WERI-Rb-1 (cell line): ENCODE data around the gene USP31.

Experiments
- DNase-seq: peaks from one replicate; pipeline ENCODE4 v3.0.0-alpha.2; 2020
- H3K27ac ChIP-seq: fragments of 250-450 bp; sonication (Bioruptor Pico); 2 replicates; pipeline ENCODE4 v1.5.1; 2020; ENCODE audit warnings: mild to moderate bottlenecking, moderate library complexity
- H3K27me3 ChIP-seq: fragments of 250-450 bp; sonication (Bioruptor Pico); 2 replicates; pipeline ENCODE4 v1.5.1; 2021; ENCODE audit warnings: mild to moderate bottlenecking, low read depth, moderate library complexity; ENCODE audit not compliant: insufficient read depth, severe bottlenecking
- H3K36me3 ChIP-seq: fragments of 250-450 bp; sonication (Bioruptor Pico); 2 replicates; pipeline ENCODE4 v1.5.1; 2020; ENCODE audit warnings: mild to moderate bottlenecking, moderate library complexity
- H3K4me3 ChIP-seq: 2 replicates; pipeline ENCODE4 v1.5.1; 2011; ENCODE audit warnings: low read depth, mild to moderate bottlenecking, control low read depth, low read length
- H3K9me3 ChIP-seq: fragments of 250-450 bp; sonication (Bioruptor Pico); 2 replicates; pipeline ENCODE4 v1.5.1; 2021; ENCODE audit warnings: mild to moderate bottlenecking, moderate library complexity; ENCODE audit not compliant: severe bottlenecking
- TF ChIP-seq, protein P1 (sequence below): IDR thresholded peaks from 2 replicates; pipeline ENCODE4 v1.5.1; 2011; ENCODE audit warnings: low read depth, mild to moderate bottlenecking, control low read depth, inconsistent platforms, low read length

Gene USP31

DNA sequence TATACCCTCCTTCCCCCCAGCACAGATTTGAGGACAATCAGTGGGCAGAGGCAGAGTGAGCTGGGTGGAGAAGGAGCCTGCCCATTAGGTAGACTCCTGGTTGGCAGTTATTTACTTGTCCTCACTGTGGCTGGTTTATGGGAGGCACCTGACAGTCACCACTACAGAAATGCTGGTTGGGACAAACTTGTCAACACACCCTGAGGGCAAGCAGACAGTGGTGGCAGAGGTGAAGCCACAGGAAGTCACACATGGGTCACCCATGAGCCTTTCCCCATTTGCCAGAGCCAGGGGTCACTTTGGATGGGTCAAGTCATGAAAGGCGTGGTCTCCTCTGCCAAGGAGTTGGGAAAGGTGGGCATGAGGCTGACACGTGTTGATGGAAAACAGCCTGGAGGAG is 39.7 kb upstream of the USP31 start:
- Histone ChIP-seq H3K9me3 (no peaks in the 10 kb centered on the region), H3K27me3 (no peaks in the 10 kb centered on the region), H3K27ac (no peak overlapping the region), H3K36me3 (no peaks in the 10 kb centered on the region), H3K4me3 (no peak overlapping the region)
- TF ChIP-seq, protein P1, sequence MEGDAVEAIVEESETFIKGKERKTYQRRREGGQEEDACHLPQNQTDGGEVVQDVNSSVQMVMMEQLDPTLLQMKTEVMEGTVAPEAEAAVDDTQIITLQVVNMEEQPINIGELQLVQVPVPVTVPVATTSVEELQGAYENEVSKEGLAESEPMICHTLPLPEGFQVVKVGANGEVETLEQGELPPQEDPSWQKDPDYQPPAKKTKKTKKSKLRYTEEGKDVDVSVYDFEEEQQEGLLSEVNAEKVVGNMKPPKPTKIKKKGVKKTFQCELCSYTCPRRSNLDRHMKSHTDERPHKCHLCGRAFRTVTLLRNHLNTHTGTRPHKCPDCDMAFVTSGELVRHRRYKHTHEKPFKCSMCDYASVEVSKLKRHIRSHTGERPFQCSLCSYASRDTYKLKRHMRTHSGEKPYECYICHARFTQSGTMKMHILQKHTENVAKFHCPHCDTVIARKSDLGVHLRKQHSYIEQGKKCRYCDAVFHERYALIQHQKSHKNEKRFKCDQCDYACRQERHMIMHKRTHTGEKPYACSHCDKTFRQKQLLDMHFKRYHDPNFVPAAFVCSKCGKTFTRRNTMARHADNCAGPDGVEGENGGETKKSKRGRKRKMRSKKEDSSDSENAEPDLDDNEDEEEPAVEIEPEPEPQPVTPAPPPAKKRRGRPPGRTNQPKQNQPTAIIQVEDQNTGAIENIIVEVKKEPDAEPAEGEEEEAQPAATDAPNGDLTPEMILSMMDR, result no peak
- DNase-seq, result no peak

GRCh38 chr16:23187341-23187740 is 38.1 kb upstream of the USP31 start:
- no peak overlapping the region for H3K27ac ChIP-seq
- H3K9me3 ChIP-seq, result no peaks in the 10 kb centered on the region
- H3K4me3 ChIP-seq, result no peak overlapping the region
- H3K36me3 ChIP-seq, result no peaks in the 10 kb centered on the region
- no peaks in the 10 kb centered on the region for H3K27me3 ChIP-seq
- no peak for DNase-seq
- TF ChIP-seq, protein P1, result no peak

DNA sequence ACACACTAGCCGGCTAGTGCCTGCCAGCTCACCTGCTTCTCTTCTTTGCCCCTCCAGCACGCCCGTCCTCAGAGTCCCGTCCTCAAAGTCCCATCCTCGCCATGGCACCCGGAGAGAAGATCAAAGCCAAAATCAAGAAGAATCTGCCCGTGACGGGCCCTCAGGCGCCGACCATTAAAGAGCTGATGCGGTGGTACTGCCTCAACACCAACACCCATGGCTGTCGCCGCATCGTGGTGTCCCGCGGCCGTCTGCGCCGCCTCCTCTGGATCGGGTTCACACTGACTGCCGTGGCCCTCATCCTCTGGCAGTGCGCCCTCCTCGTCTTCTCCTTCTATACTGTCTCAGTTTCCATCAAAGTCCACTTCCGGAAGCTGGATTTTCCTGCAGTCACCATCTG is 36.9 kb upstream of the USP31 start:
- H3K4me3 ChIP-seq, result no peak overlapping the region
- no peak overlapping the region for H3K27ac ChIP-seq
- H3K9me3 ChIP-seq, result no peaks in the 10 kb centered on the region
- TF ChIP-seq, protein P1, result no peak
- H3K36me3 ChIP-seq, result no peaks in the 10 kb centered on the region
- no peaks in the 10 kb centered on the region for H3K27me3 ChIP-seq
- DNase-seq, result no peak

GRCh38 chr16:23185656-23186055 is 36.4 kb upstream of the USP31 start:
- H3K27me3 ChIP-seq, result no peaks in the 10 kb centered on the region

DNA sequence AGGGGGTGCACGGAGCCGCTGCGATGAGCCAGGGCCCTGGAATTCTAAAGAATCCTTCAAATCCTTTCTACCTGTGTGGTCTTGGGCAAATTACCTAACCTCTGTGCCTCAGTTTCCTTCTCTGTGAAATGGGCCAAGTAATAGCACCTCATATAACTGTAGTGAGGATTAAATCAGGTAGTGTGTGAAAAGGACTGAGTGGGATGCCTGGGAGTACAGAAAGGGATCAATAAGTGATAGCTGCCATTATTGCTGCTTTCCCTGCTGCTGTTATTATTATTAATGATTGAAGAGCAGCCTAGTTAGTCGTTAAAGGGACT is 34.3 kb upstream of the USP31 start:
- no peaks in the 10 kb centered on the region for H3K27me3 ChIP-seq
- TF ChIP-seq, protein P1, result no peak
- H3K27ac ChIP-seq, result no peak overlapping the region
- no peak for DNase-seq
- H3K36me3 ChIP-seq, result no peaks in the 10 kb centered on the region
- H3K9me3 ChIP-seq, result no peaks in the 10 kb centered on the region
- H3K4me3 ChIP-seq, result peak overlapping the region; percentile 49

More at GRCh38 chr16:23185656-23186055, 36.4 kb upstream of the USP31 start:
- Histone ChIP-seq H3K27ac (no peak overlapping the region), H3K36me3 (no peaks in the 10 kb centered on the region), H3K4me3 (no peak overlapping the region), H3K9me3 (no peaks in the 10 kb centered on the region)
- TF ChIP-seq, protein P1, result no peak
- no peak for DNase-seq
